Measurements from ENCODE around the gene LAD1.

- TF ChIP-seq CTCF (IDR thresholded peaks at IDR 0.05) (no peak), MAFK (IDR thresholded peaks at IDR 0.05; ENCODE audit: partially characterized antibody) (no peak), BHLHE40 (IDR thresholded peaks at IDR 0.05; ENCODE audit: low read depth, low read length) (no peak), ESRRA (IDR thresholded peaks at IDR 0.05; ENCODE audit: borderline replicate concordance, low read length) (no peak), REST (IDR thresholded peaks at IDR 0.05) (no peak), MAX (IDR thresholded peaks at IDR 0.05) (no peak), EHMT2 (IDR thresholded peaks at IDR 0.05; ENCODE audit: low read depth) (no peak), SREBF2 (IDR thresholded peaks at IDR 0.05) (no peak), CBX8 (IDR thresholded peaks at IDR 0.05) (no peak), POLR2A (IDR thresholded peaks at IDR 0.05; ENCODE audit: low read length) (no peak), SMC3 (IDR thresholded peaks at IDR 0.05) (no peak), EP300 (IDR thresholded peaks at IDR 0.05) (no peak)
These were observed 46.2 kb upstream of the LAD1 start for GRCh38 chr1:201445310-201445709.

All from A549 (cell line).